Tibial nerve (tissue), 3 donors: Measurements from ENCODE around the gene NPM1.
"Not testable (repeated sequence)": the region's sequence is repeated elsewhere in the genome, so short reads cannot be mapped to it uniquely, and the experiment has no call there.

Source experiments
- CTCF ChIP-seq, 5 experiments: fragments of 200-600 bp in 3 of 5; fragments of 450-650 bp in 2 of 5; sonication (generic) in 3 of 5; IDR thresholded peaks; one replicate each; pipeline ENCODE4 v1.5.1; 2016 to 2019; ENCODE audit warnings: antibody characterized with exemption in 5 of 5, mild to moderate bottlenecking in 3 of 5, moderate library complexity in 2 of 5
- POLR2A ChIP-seq, 2 donors: fragments of 450-650 bp; IDR thresholded peaks; one replicate each; pipeline ENCODE4 v1.6.1; 2017; ENCODE audit warnings: antibody characterized with exemption in 2 of 2, mild to moderate bottlenecking in 2 of 2, moderate library complexity in 2 of 2

GRCh38 chr5:171398660-171399059 lies 11.0 kb downstream of the NPM1 start:
- TF ChIP-seq CTCF, POLR2A (IDR thresholded peaks at IDR 0.05): not testable (repeated sequence)
